ENCODE measurements around the gene GPBP1L1.

DNA sequence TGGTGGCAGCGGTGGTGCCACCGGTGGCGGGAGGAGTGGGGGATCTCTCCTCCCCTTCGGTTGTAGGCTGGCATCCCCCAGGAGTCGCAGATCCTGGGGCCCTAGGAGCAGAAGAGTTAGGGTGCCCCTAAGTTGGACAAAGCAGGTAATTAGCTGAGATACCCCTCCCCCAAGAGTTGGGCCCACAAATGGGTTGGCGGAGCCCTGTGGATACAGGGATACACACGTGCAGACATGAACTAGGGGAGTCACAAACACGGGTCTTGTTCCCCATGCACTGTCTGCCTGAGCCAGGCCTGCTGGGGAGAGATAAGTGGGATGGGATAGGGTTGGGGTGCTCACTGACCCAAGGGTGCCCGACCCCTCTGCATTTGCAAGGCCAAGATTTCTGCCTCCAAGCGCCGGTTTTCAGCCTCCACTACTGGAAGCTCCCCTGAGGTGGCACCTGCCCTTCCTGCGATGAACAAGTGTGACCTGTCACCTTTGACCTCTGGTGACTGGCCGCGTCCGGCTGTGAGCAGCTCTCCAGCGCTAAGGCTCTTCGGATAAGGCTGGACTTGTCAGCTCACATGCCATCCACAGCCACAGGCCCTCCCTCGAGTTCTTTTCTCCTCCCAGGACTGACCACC is 64.3 kb downstream of the GPBP1L1 start:
- TF ChIP-seq, protein P1, sequence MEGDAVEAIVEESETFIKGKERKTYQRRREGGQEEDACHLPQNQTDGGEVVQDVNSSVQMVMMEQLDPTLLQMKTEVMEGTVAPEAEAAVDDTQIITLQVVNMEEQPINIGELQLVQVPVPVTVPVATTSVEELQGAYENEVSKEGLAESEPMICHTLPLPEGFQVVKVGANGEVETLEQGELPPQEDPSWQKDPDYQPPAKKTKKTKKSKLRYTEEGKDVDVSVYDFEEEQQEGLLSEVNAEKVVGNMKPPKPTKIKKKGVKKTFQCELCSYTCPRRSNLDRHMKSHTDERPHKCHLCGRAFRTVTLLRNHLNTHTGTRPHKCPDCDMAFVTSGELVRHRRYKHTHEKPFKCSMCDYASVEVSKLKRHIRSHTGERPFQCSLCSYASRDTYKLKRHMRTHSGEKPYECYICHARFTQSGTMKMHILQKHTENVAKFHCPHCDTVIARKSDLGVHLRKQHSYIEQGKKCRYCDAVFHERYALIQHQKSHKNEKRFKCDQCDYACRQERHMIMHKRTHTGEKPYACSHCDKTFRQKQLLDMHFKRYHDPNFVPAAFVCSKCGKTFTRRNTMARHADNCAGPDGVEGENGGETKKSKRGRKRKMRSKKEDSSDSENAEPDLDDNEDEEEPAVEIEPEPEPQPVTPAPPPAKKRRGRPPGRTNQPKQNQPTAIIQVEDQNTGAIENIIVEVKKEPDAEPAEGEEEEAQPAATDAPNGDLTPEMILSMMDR (IDR thresholded peaks at IDR 0.05; ENCODE audit: poor library complexity, severe bottlenecking) = no peak
- TF ChIP-seq TAF1 (IDR thresholded peaks at IDR 0.05; ENCODE audit: low read depth) (no peak), EP300 (conservative IDR thresholded peaks at IDR 0.05; ENCODE audit: poor library complexity, severe bottlenecking) (no peak), EZH2 (IDR thresholded peaks at IDR 0.05; ENCODE audit: borderline replicate concordance, insufficient read depth, low read length, poor library complexity, severe bottlenecking) (no peak), RAD21 (conservative IDR thresholded peaks at IDR 0.05) (no peak), SMC3 (conservative IDR thresholded peaks at IDR 0.05; ENCODE audit: poor library complexity) (no peak), POLR2AphosphoS5 (IDR thresholded peaks at IDR 0.05) (no peak), MXI1 (conservative IDR thresholded peaks at IDR 0.05; ENCODE audit: poor library complexity, severe bottlenecking) (no peak)

Measured in neural cell (in vitro differentiated cells).